ENCODE data around the gene FASLG. TPM values are rescaled to one million over a fixed set of nuclear protein-coding genes. Genes with fewer than 3 reads are reported as not detected.

Gene FASLG
- total and polyA plus RNA-seq, 9 donors = 0.07 to 0.83 (median 0.31) TPM; not detected in 4

GRCh38 chr1:172673761-172674160 is 14.9 kb downstream of the FASLG start:
- no peak overlapping the region for H3K4me3 ChIP-seq
- H3K4me1 ChIP-seq (ENCODE audit: insufficient read depth) = no peaks in the 10 kb centered on the region
- H3K9me3 ChIP-seq = no peaks in the 10 kb centered on the region
- H3K27me3 ChIP-seq = no peaks in the 10 kb centered on the region
- no peak for TF ChIP-seq CTCF (IDR thresholded peaks at IDR 0.05)
- TF ChIP-seq EP300 (IDR thresholded peaks at IDR 0.05) = no peak
- no peak for TF ChIP-seq POLR2A (IDR thresholded peaks at IDR 0.05)
- intact Hi-C loops (cut with DNase I) = no loop called here
- no peaks in the 10 kb centered on the region for H3K36me3 ChIP-seq
- H3K27ac ChIP-seq = no peak overlapping the region
- 62 to 69% (median 67%) methylated on average over 2 of the region's 2 CpGs for WGBS, 3 donors
- DNase-seq = no peak

- Histone ChIP-seq H3K4me3 (no peak overlapping the region), H3K27ac (no peak overlapping the region), H3K27me3 (no peaks in the 10 kb centered on the region), H3K36me3 (no peaks in the 10 kb centered on the region), H3K9me3 (no peaks in the 10 kb centered on the region), H3K4me1 (ENCODE audit: insufficient read depth) (no peaks in the 10 kb centered on the region)
- intact Hi-C loops (cut with DNase I) = no loop called here
- 21 to 31% (median 23%) methylated on average over 4 of the region's 4 CpGs for WGBS, 3 donors
- DNase-seq = no peak
- TF ChIP-seq POLR2A (IDR thresholded peaks at IDR 0.05) = no peak
- TF ChIP-seq CTCF (IDR thresholded peaks at IDR 0.05) = no peak
- no peak for TF ChIP-seq EP300 (IDR thresholded peaks at IDR 0.05)
Observed at GRCh38 chr1:172674831-172675613, 16.1 kb downstream of the FASLG start.

- H3K4me3 ChIP-seq = no peak overlapping the region
- H3K4me1 ChIP-seq (ENCODE audit: insufficient read depth) = no peaks in the 10 kb centered on the region
- WGBS, 3 donors = 39 to 46% (median 41%) methylated on average over 6 of the region's 6 CpGs
- no peaks in the 10 kb centered on the region for H3K27me3 ChIP-seq
- intact Hi-C loops (cut with DNase I) = no loop called here
- H3K9me3 ChIP-seq = no peaks in the 10 kb centered on the region
- no peak overlapping the region for H3K27ac ChIP-seq
- no peak for TF ChIP-seq CTCF (IDR thresholded peaks at IDR 0.05)
- TF ChIP-seq EP300 (IDR thresholded peaks at IDR 0.05) = no peak
- no peak for TF ChIP-seq POLR2A (IDR thresholded peaks at IDR 0.05)
- DNase-seq = no peak
- no peaks in the 10 kb centered on the region for H3K36me3 ChIP-seq
Observed at GRCh38 chr1:172679000-172679772, 20.3 kb downstream of the FASLG start.

- Histone ChIP-seq H3K27ac (no peak overlapping the region), H3K27me3 (no peaks in the 10 kb centered on the region), H3K36me3 (no peaks in the 10 kb centered on the region), H3K4me1 (ENCODE audit: insufficient read depth) (no peaks in the 10 kb centered on the region), H3K9me3 (no peaks in the 10 kb centered on the region), H3K4me3 (no peak overlapping the region)
- no peak for DNase-seq
- TF ChIP-seq CTCF (IDR thresholded peaks at IDR 0.05) = no peak
- TF ChIP-seq POLR2A (IDR thresholded peaks at IDR 0.05) = no peak
- no peak for TF ChIP-seq EP300 (IDR thresholded peaks at IDR 0.05)
- intact Hi-C loops (cut with DNase I) = no loop called here
Observed at GRCh38 chr1:172680244-172680643, 21.3 kb downstream of the FASLG start.

Data from ovary (tissue), 9 donors.